GM12873 (cell line): ENCODE data around the gene RELN.

ENCODE experiments used
- CTCF ChIP-seq: IDR thresholded peaks from 2 replicates; pipeline ENCODE4 v1.5.1; 2012; ENCODE audit warnings: low read depth, mild to moderate bottlenecking, moderate library complexity, low read length, control low read depth; ENCODE audit not compliant: insufficient read depth; ENCODE audit errors: missing control alignments

Gene RELN

GRCh38 chr7:103649052-103649451 lies 340.4 kb downstream of the RELN start:
- no peak for TF ChIP-seq CTCF

GRCh38 chr7:103648135-103648534 lies 341.3 kb downstream of the RELN start:
- no peak for TF ChIP-seq CTCF

- TF ChIP-seq CTCF: no peak
Measured at GRCh38 chr7:103644319-103644718, 345.1 kb downstream of the RELN start.

- no peak for TF ChIP-seq CTCF
Measured at GRCh38 chr7:103640031-103640779, 349.3 kb downstream of the RELN start.

- no peak for TF ChIP-seq CTCF
Measured at GRCh38 chr7:103637726-103638125, 351.7 kb downstream of the RELN start.

- no peak for TF ChIP-seq CTCF
Measured at GRCh38 chr7:103637094-103637493, 352.4 kb downstream of the RELN start.

GRCh38 chr7:103636153-103636552 lies 353.3 kb downstream of the RELN start:
- no peak for TF ChIP-seq CTCF
